GM19397 (cell line): ENCODE measurements around the gene NECTIN3.

Experiments used
- ATAC-seq: cut with Tn5 transposase; IDR thresholded peaks from one replicate; pipeline ENCODE4 v1.9.1; 2021; ENCODE audit warnings: mild to moderate bottlenecking, moderate library complexity; ENCODE audit not compliant: unreplicated experiment

Gene NECTIN3

DNA sequence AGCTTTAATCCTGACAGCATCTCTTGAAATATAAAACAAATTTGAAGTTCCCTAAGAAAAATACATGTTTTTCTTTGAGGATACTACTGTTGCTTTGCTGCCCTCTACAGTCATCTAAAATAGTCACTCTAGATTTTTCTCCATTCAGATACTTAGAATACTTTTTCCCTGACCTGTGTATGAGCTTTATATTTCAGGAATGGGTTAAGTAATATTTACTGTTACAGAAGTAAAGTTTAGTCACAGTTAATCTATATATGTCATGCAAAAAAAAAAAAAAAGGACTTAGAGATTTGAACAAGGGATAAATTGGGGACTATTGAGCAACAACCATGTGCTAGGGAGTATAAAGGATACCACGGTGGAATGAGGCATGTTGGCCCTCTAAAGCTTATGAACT, 8.8 kb downstream of the NECTIN3 start:
- no peak for ATAC-seq

DNA sequence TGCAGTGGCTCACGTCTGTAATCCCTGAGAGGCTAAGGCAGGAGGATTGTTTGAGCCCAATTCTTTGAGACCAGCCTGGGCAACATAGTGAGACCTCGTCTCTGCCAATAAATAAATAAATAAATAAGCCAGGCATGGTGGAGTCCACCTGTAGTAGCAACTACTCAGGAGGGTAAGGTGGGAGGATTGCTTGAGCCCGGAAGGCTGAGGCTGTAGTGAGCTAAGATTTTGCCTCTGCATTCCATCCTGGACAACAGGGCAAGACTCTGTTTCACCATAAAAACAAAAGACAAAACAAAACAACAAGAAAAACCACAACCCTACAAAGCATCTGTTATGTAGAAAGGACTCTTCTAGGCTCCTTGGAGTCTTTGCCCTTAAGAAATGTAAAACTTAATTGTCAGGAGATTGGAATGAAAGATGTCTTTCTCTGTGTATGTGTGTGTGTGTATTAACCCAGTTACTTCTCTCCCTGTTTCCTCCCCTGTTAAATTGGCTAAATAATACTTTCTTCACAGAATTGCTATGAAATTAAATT, 9.5 kb downstream of the NECTIN3 start:
- no peak for ATAC-seq

DNA sequence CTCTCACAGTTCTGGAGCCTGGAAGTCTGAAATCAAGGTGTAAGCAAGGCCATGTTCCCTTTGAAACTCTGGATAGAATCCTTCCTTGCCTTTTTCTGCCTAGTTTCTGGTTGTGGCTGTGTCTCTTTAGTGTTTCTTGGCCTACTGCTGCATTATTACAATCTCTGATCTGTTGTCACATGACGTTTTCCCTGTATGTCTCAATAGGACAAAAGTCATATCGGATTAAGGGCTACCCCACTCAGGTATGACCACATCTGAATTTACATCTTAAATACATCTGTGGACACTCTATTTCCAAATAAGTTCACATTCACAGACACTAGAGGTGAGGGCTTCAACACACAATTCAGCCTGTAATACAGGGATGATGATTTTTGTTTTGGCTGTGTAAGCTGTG, 13.3 kb downstream of the NECTIN3 start:
- no peak for ATAC-seq

DNA sequence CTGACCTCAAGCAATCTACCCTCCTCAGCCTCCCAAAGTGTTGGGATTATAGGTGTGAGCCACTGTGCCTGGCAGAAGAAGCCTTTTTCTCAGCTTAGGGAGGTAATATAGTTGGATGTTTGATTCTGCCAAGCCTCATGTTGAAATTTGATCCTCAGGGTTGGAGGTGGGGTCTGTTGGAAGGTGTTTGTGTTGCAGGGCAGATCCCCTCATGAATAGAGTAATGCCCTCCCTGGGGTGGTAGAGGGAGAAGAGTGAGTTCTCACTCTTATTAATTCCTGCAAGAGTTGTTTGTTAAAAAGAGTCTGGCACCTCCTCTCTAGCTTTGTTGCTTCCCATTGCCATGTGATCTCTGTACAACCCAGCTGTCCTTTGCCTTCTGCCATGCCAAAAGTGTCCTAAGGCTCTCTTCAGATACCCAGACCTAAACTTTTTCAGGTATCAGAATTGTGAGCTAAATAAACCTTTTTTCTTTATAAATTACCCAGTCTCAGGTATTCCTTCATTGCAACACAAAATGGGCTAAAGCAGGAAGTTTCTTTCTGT, 16.4 kb downstream of the NECTIN3 start:
- no peak for ATAC-seq

DNA sequence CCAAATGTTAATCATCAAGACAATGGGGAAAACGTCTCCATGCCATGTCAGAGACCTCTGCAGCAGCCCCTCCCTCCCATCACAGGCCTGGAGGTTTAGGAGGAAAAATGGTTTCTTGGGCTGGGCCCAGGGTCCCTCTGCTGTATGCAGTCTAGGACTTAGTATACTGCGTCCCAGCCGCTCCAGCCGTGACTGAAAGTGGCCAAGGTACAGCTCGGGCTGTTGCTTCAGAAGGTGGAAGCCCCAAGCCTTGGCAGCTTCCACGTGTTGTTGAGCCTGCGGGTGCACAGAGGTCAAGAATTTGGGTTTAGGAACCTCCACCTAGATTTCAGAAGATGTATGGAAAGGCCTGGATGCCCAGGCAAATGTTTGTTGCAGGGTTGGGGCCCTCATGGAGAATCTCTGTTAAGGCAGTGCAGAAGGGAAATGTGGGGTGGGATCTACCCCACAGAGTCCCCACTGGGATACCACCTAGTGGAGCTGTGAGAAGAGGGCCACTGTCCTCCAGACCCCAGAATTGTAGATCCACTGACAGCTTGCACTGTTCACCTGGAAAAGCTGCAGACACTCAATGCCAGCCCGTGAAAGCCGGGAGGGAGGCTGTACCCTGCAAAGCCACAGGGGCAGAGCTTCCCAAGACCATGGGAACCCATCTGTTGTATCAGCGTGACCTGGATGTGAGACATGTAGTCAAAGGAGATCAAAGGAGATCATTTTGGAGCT, 25.0 kb downstream of the NECTIN3 start:
- ATAC-seq: no peak

DNA sequence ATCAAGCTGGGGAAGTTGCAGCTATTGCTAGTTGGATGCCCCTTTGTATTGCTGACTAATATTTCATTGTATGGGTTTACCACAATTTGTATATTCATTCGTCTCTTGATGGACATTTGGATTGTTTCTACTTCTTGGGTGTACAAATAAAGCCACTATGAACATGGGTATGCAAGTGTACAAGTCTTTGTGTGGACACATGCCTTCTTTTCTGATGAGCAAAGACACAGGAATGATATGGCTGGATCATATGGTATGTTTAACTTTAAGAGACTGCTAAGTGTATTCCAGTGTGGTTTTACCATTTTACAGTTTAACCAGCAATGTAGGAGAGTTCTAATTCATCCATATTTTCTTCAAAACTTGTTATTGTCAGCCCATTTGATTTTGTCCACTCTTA, 32.2 kb downstream of the NECTIN3 start:
- no peak for ATAC-seq

DNA sequence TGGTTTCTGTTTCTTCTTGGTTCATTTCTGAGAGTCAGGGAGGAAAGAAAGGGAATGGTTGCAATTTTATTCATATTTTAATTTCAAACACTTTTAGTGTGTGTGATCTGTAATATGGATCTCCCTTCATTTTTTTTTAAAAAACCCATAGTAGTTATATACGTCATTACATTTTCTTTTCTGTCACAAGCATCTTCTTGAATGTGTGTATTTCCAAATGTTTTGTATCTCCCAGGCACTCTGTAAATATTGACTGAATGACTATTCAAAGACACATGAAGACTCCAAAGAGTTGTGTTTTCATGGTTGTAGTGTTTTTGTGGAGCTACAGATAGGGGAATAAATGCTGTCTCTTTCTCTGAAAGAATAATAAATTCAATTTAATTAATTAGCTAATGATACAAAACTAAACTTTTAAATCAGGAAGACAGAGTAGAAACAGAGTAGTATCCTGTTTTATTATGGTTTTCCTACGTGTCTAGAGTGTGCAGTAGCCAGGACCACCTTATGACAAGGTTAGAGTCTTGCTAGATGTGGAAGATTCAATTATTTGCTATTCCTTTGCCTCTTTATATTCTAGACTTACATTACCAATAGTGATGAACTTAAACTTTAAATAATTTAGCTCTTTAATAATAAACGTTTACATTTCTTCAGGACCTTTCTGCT, 35.5 kb downstream of the NECTIN3 start:
- no peak for ATAC-seq

DNA sequence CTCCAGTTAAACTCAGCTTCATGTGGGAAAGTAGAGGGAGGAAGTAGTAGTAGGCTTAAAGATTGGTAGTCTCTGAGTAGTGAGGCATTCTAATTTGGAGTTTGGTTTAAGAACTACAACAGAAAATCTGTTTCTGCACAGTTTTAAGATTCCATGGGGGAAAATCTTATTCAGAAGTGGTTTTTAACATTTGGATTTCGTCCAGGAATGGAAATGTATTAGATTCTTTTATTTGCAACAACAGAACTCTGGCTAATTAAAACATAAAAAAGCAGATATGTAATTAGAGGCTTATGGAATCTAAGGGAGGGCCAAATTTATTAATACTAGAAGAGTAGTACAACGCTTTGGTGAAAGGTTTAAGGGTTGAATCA, 36.0 kb downstream of the NECTIN3 start:
- no peak for ATAC-seq

DNA sequence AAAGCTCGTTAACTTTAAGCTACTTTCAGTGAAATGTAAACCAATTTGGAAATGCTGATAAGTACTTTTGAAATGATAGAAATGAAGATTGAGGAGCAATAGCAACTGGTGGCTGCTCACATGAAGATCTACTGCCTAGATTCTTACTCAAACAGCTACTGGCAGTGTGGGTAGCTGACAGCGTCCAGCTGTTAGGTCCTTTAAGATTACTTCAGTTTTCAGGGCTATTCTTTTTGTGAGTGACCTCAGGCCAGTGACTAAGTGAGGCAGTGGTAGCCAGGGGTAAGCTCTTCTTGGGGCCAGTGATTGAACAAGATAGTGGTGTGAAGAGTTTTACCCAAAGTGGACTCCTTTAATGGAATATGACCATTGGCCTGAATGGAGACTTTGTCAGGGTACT, 41.3 kb downstream of the NECTIN3 start:
- ATAC-seq: no peak

DNA sequence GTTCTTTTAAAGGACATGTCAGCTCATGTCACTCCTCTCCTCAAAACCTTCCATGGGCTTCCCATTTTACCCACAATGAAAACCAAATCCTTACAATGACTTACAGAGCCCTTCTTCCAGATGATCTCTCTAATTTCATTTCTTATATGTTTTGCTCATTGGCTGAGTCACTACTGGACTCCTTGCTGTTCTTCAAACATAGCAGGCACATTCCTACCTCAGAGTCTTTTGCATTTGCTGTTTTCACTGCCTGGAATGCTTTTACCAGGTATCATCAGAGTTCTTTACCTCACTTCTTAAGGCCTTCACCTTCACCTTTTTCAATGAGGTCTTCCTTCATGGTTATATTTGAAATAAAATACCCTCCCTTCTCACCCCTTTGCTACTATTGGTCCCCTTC, 57.3 kb downstream of the NECTIN3 start:
- ATAC-seq: no peak

DNA sequence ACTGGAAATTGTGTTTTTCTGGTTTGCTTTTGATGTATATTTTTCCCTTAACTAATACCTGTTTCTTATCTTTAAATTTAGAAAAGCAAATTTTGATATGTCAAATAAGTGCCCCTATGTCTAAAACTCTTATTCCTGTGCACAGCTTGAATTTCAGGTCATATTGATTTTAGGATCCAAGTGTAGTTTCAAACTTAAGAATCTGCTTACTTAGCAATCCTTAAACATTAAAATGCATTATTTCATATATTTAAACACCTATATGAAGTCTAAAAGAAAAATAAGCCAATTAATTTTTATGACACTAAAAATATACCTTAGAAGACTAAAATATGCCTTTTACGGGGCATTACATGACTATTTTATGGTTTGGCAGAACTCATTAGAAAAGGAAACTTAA, 59.2 kb downstream of the NECTIN3 start:
- ATAC-seq: no peak

DNA sequence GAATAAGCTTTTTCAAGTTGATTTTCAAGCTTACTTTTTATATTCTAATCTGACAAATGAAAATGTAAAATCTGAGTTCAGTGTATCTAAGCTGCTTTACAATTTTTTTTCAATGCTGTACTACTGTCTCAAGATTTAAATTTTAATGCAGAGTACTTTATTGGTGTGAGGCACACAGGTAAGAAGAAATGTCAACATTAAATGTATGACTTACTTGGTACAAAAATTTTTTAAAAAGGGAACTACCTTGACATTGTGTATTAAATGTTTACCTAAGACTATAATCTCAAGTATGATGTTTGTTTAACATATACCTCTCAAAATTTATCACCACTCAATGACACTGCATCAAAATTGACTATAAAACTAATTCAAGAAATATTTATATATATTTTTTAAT, 62.7 kb downstream of the NECTIN3 start:
- ATAC-seq: no peak

DNA sequence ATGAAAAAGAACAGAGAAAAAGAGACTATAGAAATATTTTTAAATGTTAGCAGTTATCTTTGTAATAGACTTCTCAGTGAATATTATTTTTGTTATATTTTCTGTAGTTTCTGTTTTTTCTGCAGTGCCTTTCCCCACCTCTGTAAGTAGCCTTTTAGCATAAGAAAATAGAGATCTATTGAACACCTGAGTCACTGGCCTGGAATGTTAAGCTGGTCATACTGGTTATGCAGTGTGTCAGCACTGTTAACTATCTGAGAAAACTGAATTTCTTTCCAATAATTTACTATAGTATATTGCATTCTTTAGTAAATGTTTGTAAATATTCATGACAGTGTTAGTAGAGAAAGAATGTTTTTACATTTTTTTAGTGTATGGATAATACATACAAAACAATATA, 79.8 kb downstream of the NECTIN3 start:
- ATAC-seq: no peak

DNA sequence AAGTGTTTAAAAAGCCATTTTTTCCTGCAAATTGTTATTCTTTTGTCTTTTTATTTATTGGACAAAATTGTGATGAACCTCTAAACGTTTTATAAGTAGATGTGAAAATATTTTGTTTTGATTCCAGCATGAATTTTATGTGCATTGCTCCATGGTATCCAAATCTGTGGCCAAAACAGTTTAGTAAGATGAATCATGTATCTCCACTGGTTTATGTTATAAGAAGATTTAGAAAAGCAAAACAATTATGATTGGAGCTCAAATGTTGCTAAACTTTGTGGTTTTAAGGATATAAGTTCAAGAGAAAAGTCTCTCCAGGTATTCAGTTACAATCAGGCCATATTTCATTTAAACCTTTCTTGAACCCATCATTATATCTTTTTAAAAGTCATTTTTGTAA, 80.9 kb downstream of the NECTIN3 start:
- ATAC-seq: no peak

DNA sequence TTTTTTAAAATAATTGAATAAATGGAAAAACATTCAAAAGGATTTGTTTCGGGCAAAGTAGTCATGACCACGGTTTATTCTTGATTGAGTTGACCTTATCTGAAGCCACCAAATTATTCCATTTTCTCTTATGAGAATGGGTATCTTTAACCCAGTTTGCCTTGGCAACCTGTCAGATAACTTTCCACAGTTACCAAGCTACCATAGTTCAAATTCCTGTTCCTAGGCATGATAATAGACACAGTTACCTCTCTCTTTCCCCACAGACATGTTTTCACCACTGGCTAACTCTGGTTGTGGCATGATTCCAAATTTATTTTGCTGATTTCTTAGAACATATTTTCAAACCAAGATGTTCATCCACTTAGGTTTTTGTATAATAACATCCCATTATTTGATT, 84.9 kb downstream of the NECTIN3 start:
- ATAC-seq: no peak

DNA sequence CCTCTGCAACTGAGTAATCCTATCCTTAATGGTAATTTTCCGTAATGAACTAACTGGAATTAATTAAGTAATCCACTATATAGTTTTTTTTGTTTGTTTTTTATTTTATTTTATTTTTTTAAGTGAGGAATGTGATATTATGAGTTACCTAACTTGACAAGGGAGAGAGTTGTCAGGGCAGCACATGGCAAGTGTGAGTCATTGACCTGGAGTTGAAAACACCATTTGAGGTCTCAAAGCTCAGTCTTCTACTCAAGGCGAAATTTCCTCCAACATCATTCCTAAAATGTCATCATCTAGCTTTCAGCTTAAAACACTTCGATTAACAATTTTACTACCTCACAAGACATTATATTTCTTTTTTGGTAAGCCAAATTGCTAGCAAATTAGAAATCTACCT, 87.8 kb downstream of the NECTIN3 start:
- no peak for ATAC-seq

DNA sequence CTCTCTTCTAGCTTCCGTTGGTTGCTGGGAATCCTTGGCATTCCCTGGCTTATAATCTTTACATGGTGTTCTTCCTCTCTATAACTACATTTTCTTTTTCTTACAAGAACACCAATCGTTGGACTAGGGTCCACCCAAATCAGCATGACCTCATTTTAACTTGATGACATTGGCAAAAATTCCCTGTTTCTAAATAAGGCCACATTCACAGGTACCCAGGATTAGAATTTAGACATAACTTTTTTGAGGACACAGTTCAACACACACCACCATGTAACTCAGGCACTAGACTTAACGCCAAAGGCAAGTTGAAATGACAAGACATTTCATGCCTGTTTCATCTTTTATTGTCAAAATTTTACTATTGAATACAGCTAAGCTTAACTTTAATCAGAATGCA, 93.0 kb downstream of the NECTIN3 start:
- no peak for ATAC-seq

DNA sequence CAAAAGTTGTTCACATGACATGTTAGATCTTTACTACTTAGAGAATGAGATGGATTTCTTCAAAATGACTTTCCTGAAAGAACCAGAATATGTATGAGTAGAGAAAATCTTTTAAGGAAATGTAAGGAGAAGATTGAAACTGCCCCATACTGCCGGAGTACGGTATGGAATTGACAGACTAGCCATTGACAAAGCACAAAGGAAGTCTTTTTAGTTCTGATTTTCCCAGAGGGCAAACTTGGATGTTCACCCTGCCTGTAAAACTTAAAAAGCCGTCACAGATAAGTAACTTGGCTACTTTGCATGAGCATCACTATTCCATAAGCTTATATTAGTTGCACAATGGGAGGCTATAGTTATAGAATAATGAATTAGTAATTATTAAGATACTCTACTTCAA, 93.8 kb downstream of the NECTIN3 start:
- no peak for ATAC-seq

DNA sequence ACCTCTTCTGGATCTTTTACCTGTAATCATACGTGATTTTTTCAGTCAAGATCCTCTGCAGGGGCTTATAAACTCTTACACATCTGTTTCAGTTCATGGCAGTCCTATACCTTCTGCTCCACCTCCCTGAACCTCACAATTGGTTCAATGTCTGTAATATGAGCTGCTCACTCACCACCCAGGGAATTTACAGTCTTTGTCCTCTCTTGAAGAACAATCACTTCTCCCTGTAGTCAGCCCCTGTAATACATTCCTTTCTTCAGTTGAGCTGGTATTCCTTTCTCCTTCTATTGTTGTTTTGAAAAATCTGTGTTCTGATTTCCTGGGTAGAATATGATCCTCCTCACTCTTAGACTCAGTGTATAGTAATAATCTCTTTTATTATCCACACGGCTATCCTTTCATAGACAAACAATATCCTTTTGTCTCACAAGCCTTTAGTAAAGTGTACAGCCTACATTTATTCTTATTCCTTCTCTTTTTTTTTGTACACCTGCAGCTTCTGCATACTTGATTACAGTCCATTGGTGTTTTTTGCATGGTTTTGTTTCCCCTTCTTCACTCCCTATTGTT, 101.8 kb downstream of the NECTIN3 start:
- no peak for ATAC-seq

DNA sequence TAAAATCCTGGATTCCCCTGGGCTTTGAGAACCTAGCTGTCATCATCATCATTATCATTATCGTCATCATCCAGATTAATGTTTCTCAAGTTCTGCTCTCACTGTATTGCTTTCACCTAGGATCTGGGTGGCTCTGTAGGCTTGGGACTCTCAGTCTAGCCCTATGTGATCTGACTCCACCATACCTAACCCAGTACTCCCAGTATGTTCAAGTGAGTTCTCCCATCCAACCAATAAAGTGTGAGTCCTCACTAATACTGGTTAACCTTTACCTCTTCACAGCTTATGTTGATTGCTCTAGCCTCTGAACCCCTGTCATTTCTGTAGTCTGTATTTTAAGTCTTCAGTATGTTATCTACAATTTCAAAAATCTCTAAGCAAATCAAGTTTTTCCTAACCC, 102.3 kb downstream of the NECTIN3 start:
- no peak for ATAC-seq

DNA sequence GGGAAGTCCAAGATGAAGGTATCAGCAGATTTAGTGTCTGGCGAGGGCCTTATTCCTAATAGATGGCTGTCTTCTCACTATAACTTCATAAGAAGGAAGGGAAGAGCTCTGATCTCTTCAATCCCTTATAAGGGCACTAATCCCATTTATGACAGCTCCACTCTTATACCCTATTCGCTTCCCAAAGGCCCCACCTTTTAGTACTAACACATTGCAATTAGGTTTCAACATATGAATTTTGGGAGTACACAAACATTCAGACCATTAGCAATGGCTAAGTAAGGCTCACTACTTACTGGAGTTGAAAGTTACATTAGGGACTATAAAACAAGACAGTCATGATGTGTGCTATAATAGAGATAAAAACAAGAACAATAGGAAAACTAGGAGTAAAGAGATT, 118.9 kb downstream of the NECTIN3 start:
- ATAC-seq: no peak

DNA sequence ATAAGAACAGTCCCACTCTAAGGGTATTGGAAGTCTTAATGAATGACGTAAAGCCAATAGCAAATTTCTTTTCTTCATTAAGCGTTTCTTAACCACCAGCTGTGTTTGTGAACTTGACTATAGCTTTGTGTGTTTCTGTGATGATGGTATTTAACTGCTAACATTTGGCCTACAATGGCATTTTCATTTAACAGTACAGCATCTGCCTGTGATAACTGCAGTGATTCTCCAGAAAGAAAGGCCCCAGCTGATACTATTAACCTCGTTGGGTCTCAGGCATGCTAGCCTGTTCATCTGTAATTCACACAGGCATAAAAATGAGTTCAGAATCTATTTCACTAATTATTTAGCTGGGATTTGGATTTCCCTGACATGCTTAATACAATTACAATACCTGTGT, 121.9 kb downstream of the NECTIN3 start:
- no peak for ATAC-seq
